Esophagus (tissue), 2 donors: ENCODE measurements around the gene ELF2. TPM values are rescaled to one million over a fixed set of nuclear protein-coding genes. Genes with fewer than 3 reads are reported as not detected.
"Not testable (repeated sequence)": the region's sequence is repeated elsewhere in the genome, so short reads cannot be mapped to it uniquely, and the experiment has no call there.

ENCODE experiments used
- H3K27ac ChIP-seq, 2 donors: one replicate each; pipeline ENCODE4 v1.5.1; 2013; ENCODE audit warnings: low read depth in 2 of 2, mild to moderate bottlenecking in 2 of 2, inconsistent platforms in 1 of 2, low read length in 1 of 2, moderate library complexity in 1 of 2
- H3K27me3 ChIP-seq, 2 donors: one replicate each; pipeline ENCODE4 v1.6.1; 2013; ENCODE audit warnings: low read length in 2 of 2, control low read depth in 1 of 2, mild to moderate bottlenecking in 1 of 2; ENCODE audit not compliant: insufficient read depth in 2 of 2, control insufficient read depth in 1 of 2
- H3K36me3 ChIP-seq, 2 donors: one replicate each; pipeline ENCODE4 v1.6.1; 2013; ENCODE audit warnings: low read length in 1 of 2; ENCODE audit not compliant: control insufficient read depth in 2 of 2, insufficient read depth in 2 of 2
- H3K4me1 ChIP-seq, 2 donors: one replicate each; pipeline ENCODE4 v1.6.1; 2013; ENCODE audit warnings: low read length in 1 of 2; ENCODE audit not compliant: control insufficient read depth in 2 of 2, insufficient read depth in 2 of 2
- H3K4me3 ChIP-seq, 2 donors: one replicate each; pipeline ENCODE4 v1.5.1; 2013; ENCODE audit warnings: low read length in 2 of 2, mild to moderate bottlenecking in 2 of 2, low read depth in 1 of 2, moderate library complexity in 1 of 2
- H3K9me3 ChIP-seq, 2 donors: one replicate each; pipeline ENCODE4 v1.6.1; 2013; ENCODE audit warnings: mild to moderate bottlenecking in 2 of 2, low read depth in 1 of 2, low read length in 1 of 2, moderate library complexity in 1 of 2; ENCODE audit not compliant: control insufficient read depth in 2 of 2, insufficient read depth in 1 of 2
- WGBS, 2 donors: extraction: QIAGEN DNeasy Blood & Tissue Kit; methylation state at CpG; one replicate each; pipeline ENCODE4 v1.1.7; 2013; 5-methylcytosine and 5-hydroxymethylcytosine counted together
- polyA plus RNA-seq, 2 donors: library from polyadenylated mRNA; stranded (reverse); fragments of 200-250 nt; gene quantifications; one replicate each; pipeline ENCODE4 v1.2.3, GENCODE V29; 2013
- donor health status: healthy with polysubstance abuse.
- donor health status: Bipolar disorder and iron deficiency.

ELF2 gene
- polyA plus RNA-seq, 2 donors, result 12.4 to 13.6 TPM

- WGBS, 2 donors, result 46 to 54% methylated on average over 5 of the region's 5 CpGs
- peak overlapping the region; percentile 80 to 86 for H3K27ac ChIP-seq
- peak overlapping the region in 1 of 2 donors; percentile 7 for H3K4me3 ChIP-seq
- H3K4me1 ChIP-seq, result no peaks in the 10 kb centered on the region
- H3K27me3 ChIP-seq, result no peaks in the 10 kb centered on the region
- no peaks in the 10 kb centered on the region for H3K36me3 ChIP-seq
- H3K9me3 ChIP-seq, result no peaks in the 10 kb centered on the region
Measured at GRCh38 chr4:139167774-139168444, 9.1 kb downstream of the ELF2 start.

GRCh38 chr4:139164731-139165130, 12.3 kb downstream of the ELF2 start:
- Histone ChIP-seq H3K9me3 (no peaks in the 10 kb centered on the region), H3K27me3 (no peaks in the 10 kb centered on the region), H3K36me3 (no peaks in the 10 kb centered on the region), H3K27ac (no peak overlapping the region), H3K4me3 (no peak overlapping the region), H3K4me1 (no peaks in the 10 kb centered on the region)
- 68 to 72% methylated on average over 1 of the region's 1 CpG for WGBS, 2 donors

GRCh38 chr4:139163806-139164206, 13.2 kb downstream of the ELF2 start:
- Histone ChIP-seq H3K27ac (no peak overlapping the region), H3K4me3 (no peak overlapping the region), H3K36me3 (no peaks in the 10 kb centered on the region), H3K27me3 (no peaks in the 10 kb centered on the region), H3K9me3 (no peaks in the 10 kb centered on the region), H3K4me1 (no peaks in the 10 kb centered on the region)
- WGBS, 2 donors, result 92% methylated on average over 2 of the region's 2 CpGs

GRCh38 chr4:139157977-139158376, 19.0 kb downstream of the ELF2 start:
- not testable (repeated sequence) for H3K27ac ChIP-seq, H3K9me3 ChIP-seq, H3K4me3 ChIP-seq, H3K27me3 ChIP-seq, H3K4me1 ChIP-seq, H3K36me3 ChIP-seq
- 87 to 93% methylated on average over 9 of the region's 9 CpGs for WGBS, 2 donors

GRCh38 chr4:139154952-139155557, 22.0 kb downstream of the ELF2 start:
- Histone ChIP-seq H3K4me1 (no peaks in the 10 kb centered on the region), H3K27me3 (no peaks in the 10 kb centered on the region), H3K27ac (no peak overlapping the region), H3K36me3 (peaks cover 0 to 3% of the 10 kb centered on the region in 2 donors), H3K9me3 (no peaks in the 10 kb centered on the region), H3K4me3 (no peak overlapping the region)
- 87 to 91% methylated on average over 5 of the region's 5 CpGs for WGBS, 2 donors

GRCh38 chr4:139154538-139154937, 22.5 kb downstream of the ELF2 start:
- no peak overlapping the region for H3K4me3 ChIP-seq
- no peaks in the 10 kb centered on the region for H3K27me3 ChIP-seq
- peaks cover 0 to 3% of the 10 kb centered on the region in 2 donors for H3K36me3 ChIP-seq
- no peak overlapping the region for H3K27ac ChIP-seq
- WGBS, 2 donors, result 59 to 75% methylated on average over 1 of the region's 1 CpG
- H3K4me1 ChIP-seq, result no peaks in the 10 kb centered on the region
- no peaks in the 10 kb centered on the region for H3K9me3 ChIP-seq

- H3K27me3 ChIP-seq, result no peaks in the 10 kb centered on the region
- H3K27ac ChIP-seq, result no peak overlapping the region
- 82 to 88% methylated on average over 2 of the region's 2 CpGs for WGBS, 2 donors
- no peaks in the 10 kb centered on the region for H3K4me1 ChIP-seq
- no peak overlapping the region for H3K4me3 ChIP-seq
- H3K9me3 ChIP-seq, result no peaks in the 10 kb centered on the region
- peaks cover 0 to 3% of the 10 kb centered on the region in 2 donors for H3K36me3 ChIP-seq
Measured at GRCh38 chr4:139154134-139154421, 22.9 kb downstream of the ELF2 start.

- 100% methylated on average over 1 of the region's 1 CpG for WGBS, 2 donors
- peaks cover 0 to 3% of the 10 kb centered on the region in 2 donors for H3K36me3 ChIP-seq
- H3K4me1 ChIP-seq, result no peaks in the 10 kb centered on the region
- no peaks in the 10 kb centered on the region for H3K9me3 ChIP-seq
- H3K27me3 ChIP-seq, result no peaks in the 10 kb centered on the region
- no peak overlapping the region for H3K4me3 ChIP-seq
- H3K27ac ChIP-seq, result no peak overlapping the region
Measured at GRCh38 chr4:139153411-139154133, 23.4 kb downstream of the ELF2 start.

GRCh38 chr4:139152249-139152648, 24.8 kb downstream of the ELF2 start:
- Histone ChIP-seq H3K27ac (no peak overlapping the region), H3K4me3 (no peak overlapping the region), H3K36me3 (no peaks in the 10 kb centered on the region), H3K27me3 (no peaks in the 10 kb centered on the region), H3K4me1 (no peaks in the 10 kb centered on the region), H3K9me3 (no peaks in the 10 kb centered on the region)
- 90 to 96% methylated on average over 2 of the region's 2 CpGs for WGBS, 2 donors
